H1 (cell line): ENCODE results near the gene PPP1CA. TPM values are rescaled to one million over a fixed set of nuclear protein-coding genes. Genes with fewer than 3 reads are reported as not detected.

Experiments
- CTCF ChIA-PET: fragments of 300-600 bp; sonication (Branson Sonifier 250); formaldehyde crosslinking; loops from one replicate; lab custom pipeline; 2021; ENCODE audit not compliant: partially characterized antibody; lab: Charles Lee
- POLR2A ChIA-PET: fragments of 300-600 bp; sonication (Branson Sonifier 250); formaldehyde crosslinking; loops from one replicate; lab custom pipeline; 2021; ENCODE audit warnings: inconsistent platforms; ENCODE audit not compliant: partially characterized antibody; lab: Charles Lee
- DNase-seq, 2 experiments: peaks; one replicate each; pipeline versions ENCODE4 v3.0.0 to v3.0.0-alpha.2; 2010 to 2022; ENCODE audit warnings: low spot score in 2 of 2, low read depth in 1 of 2, mixed read lengths in 1 of 2
- FAIRE-seq: peaks from 2 replicates; lab custom pipeline; 2011; peaks lifted over from hg19 to GRCh38; lab: Jason Lieb, UNC
- H2AFZ ChIP-seq: 2 replicates; pipeline ENCODE4 v1.8.1; 2012; ENCODE audit warnings: low read length, inconsistent platforms
- H2AK5ac ChIP-seq: 2 replicates; pipeline ENCODE4 v1.6.1; 2013; ENCODE audit warnings: low read depth, low read length
- H2BK120ac ChIP-seq: replicated peaks from 2 replicates; pipeline ENCODE3; 2013; ENCODE audit warnings: low read depth, low read length, inconsistent platforms
- H2BK12ac ChIP-seq: 2 replicates; pipeline ENCODE4 v1.6.1; 2013; ENCODE audit warnings: low read depth, low read length
- H2BK15ac ChIP-seq: 2 replicates; pipeline ENCODE4 v1.6.1; 2013; ENCODE audit warnings: low read length
- H2BK20ac ChIP-seq: 2 replicates; pipeline ENCODE4 v1.6.1; 2013; ENCODE audit warnings: low read length
- H2BK5ac ChIP-seq: 2 replicates; pipeline ENCODE4 v1.6.1; 2013; ENCODE audit warnings: low read depth, low read length
- H3K14ac ChIP-seq: 2 replicates; pipeline ENCODE4 v1.6.1; 2013; ENCODE audit warnings: inconsistent platforms; ENCODE audit not compliant: insufficient read length
- H3K18ac ChIP-seq: 2 replicates; pipeline ENCODE4 v1.6.1; 2013; ENCODE audit warnings: low read length; ENCODE audit errors: extremely low read depth
- H3K23ac ChIP-seq: 2 replicates; pipeline ENCODE4 v1.6.1; 2013; ENCODE audit warnings: inconsistent platforms; ENCODE audit not compliant: insufficient read length
- H3K23me2 ChIP-seq: 2 replicates; pipeline ENCODE4 v1.6.1; 2013; ENCODE audit warnings: low read depth, low read length
- H3K27ac ChIP-seq: 2 replicates; pipeline ENCODE4 v1.6.1; 2011; ENCODE audit warnings: low read depth, low read length, inconsistent platforms
- H3K27me3 ChIP-seq, 4 experiments: replicated peaks in 1 of 4; 1 replicate in 1 of 4; 2 replicates in 3 of 4; pipeline versions ENCODE4 v1.6.1 to v1.8.1; 2011 to 2013; ENCODE audit warnings: low read length in 3 of 4, mild to moderate bottlenecking in 3 of 4, inconsistent platforms in 2 of 4, mixed read lengths in 2 of 4, moderate library complexity in 1 of 4; ENCODE audit not compliant: control insufficient read depth in 3 of 4, insufficient read depth in 3 of 4; ENCODE audit errors: extremely low read depth in 1 of 4
- H3K36me3 ChIP-seq, 4 experiments: 2 replicates each; pipeline versions ENCODE4 v1.6.1 to v1.8.1; 2011 to 2013; ENCODE audit warnings: mild to moderate bottlenecking in 4 of 4, low read length in 3 of 4, moderate library complexity in 2 of 4, control low read depth in 1 of 4, inconsistent platforms in 1 of 4; ENCODE audit not compliant: insufficient read depth in 4 of 4, control insufficient read depth in 2 of 4
- H3K4ac ChIP-seq: replicated peaks from 2 replicates; pipeline ENCODE3; 2013; ENCODE audit warnings: low read length, low read depth, mixed read lengths, inconsistent platforms; ENCODE audit not compliant: insufficient read length
- H3K4me1 ChIP-seq, 4 experiments: replicated peaks in 1 of 4; 1 replicate in 1 of 4; 2 replicates in 3 of 4; pipeline versions ENCODE4 v1.6.1 to v1.8.1; 2011 to 2013; ENCODE audit warnings: low read length in 3 of 4, inconsistent platforms in 2 of 4, mixed read lengths in 1 of 4; ENCODE audit not compliant: insufficient read depth in 4 of 4, control insufficient read depth in 3 of 4
- H3K4me2 ChIP-seq, 2 experiments: 2 replicates each; pipeline versions ENCODE4 v1.6.1 to v1.8.1; 2011 to 2013; ENCODE audit warnings: low read depth in 2 of 2, low read length in 2 of 2, control low read depth in 1 of 2, inconsistent platforms in 1 of 2, mild to moderate bottlenecking in 1 of 2; ENCODE audit not compliant: insufficient read depth in 1 of 2
- H3K4me3 ChIP-seq, 4 experiments: fragments of 200-600, 300-600 bp in 1 of 4; sonication (generic), shearing (Covaris generic), sonication (Bioruptor Twin) in 1 of 4; 2 replicates each; pipeline versions ENCODE4 v1.5.1 to v1.8.1; 2011 to 2016; ENCODE audit warnings: low read length in 4 of 4, low read depth in 3 of 4, control low read depth in 2 of 4, inconsistent platforms in 2 of 4, mild to moderate bottlenecking in 2 of 4, mixed read lengths in 1 of 4, moderate library complexity in 1 of 4; ENCODE audit not compliant: insufficient read depth in 2 of 4; ENCODE audit errors: extremely low read depth in 1 of 4
- H3K56ac ChIP-seq: replicated peaks from 2 replicates; pipeline ENCODE3; 2013; ENCODE audit warnings: low read depth, mild to moderate bottlenecking, mixed read lengths, low read length, inconsistent platforms; ENCODE audit not compliant: insufficient read length
- H3K79me1 ChIP-seq: 2 replicates; pipeline ENCODE4 v1.6.1; 2013; ENCODE audit warnings: low read depth, low read length, control low read depth
- H3K79me2 ChIP-seq, 2 experiments: 2 replicates each; pipeline versions ENCODE4 v1.6.1 to v1.8.1; 2012 to 2013; ENCODE audit warnings: low read length in 2 of 2, mild to moderate bottlenecking in 2 of 2, inconsistent platforms in 1 of 2; ENCODE audit not compliant: insufficient read depth in 2 of 2, control insufficient read depth in 1 of 2
- H3K9ac ChIP-seq, 4 experiments: replicated peaks in 1 of 4; 1 replicate in 1 of 4; 2 replicates in 3 of 4; pipeline versions ENCODE4 v1.6.1 to v1.8.1; 2011 to 2013; ENCODE audit warnings: low read depth in 3 of 4, low read length in 3 of 4, control low read depth in 2 of 4, mild to moderate bottlenecking in 2 of 4, moderate library complexity in 2 of 4, inconsistent platforms in 1 of 4; ENCODE audit errors: extremely low read depth in 1 of 4
- H3K9me3 ChIP-seq, 2 experiments: 2 replicates each; pipeline versions ENCODE4 v1.6.1 to v1.8.1; 2012 to 2013; ENCODE audit warnings: mild to moderate bottlenecking in 2 of 2, moderate library complexity in 2 of 2, control low read depth in 1 of 2, inconsistent platforms in 1 of 2, low read depth in 1 of 2, low read length in 1 of 2, mixed read lengths in 1 of 2; ENCODE audit not compliant: insufficient read depth in 2 of 2
- H4K20me1 ChIP-seq, 2 experiments: replicated peaks in 1 of 2; 2 replicates each; pipeline versions ENCODE3 to v1.8.1; 2011 to 2013; ENCODE audit warnings: inconsistent platforms in 2 of 2, low read length in 2 of 2, mild to moderate bottlenecking in 1 of 2; ENCODE audit not compliant: insufficient read depth in 2 of 2, control insufficient read depth in 1 of 2
- H4K5ac ChIP-seq: 2 replicates; pipeline ENCODE4 v1.6.1; 2013; ENCODE audit warnings: low read length, low read depth, mixed read lengths, inconsistent platforms; ENCODE audit not compliant: insufficient read length
- H4K8ac ChIP-seq: 2 replicates; pipeline ENCODE4 v1.8.0; 2013; ENCODE audit warnings: mild to moderate bottlenecking, moderate library complexity, low read length, inconsistent platforms; ENCODE audit not compliant: insufficient read depth; ENCODE audit errors: extremely low read depth
- H4K91ac ChIP-seq: replicated peaks from 2 replicates; pipeline ENCODE3; 2013; ENCODE audit warnings: low read length, mixed read lengths, inconsistent platforms; ENCODE audit not compliant: insufficient read length
- BACH1 ChIP-seq: IDR thresholded peaks from 2 replicates; pipeline ENCODE4 v1.6.1; 2012; ENCODE audit warnings: low read length, improper control_type of control experiment
- CEBPB ChIP-seq: IDR thresholded peaks from 2 replicates; pipeline ENCODE4 v1.6.1; 2012; ENCODE audit warnings: low read depth, low read length
- HDAC6 ChIP-seq: IDR thresholded peaks from one replicate; pipeline ENCODE4 v1.7.1; 2012; ENCODE audit warnings: low read depth, mild to moderate bottlenecking, inconsistent platforms, low read length, moderate library complexity
- RAD21 ChIP-seq, 2 experiments: IDR thresholded peaks in 1 of 2; conservative IDR thresholded peaks in 1 of 2; 2 replicates each; pipeline ENCODE4 v1.6.1; 2011; ENCODE audit warnings: low read depth in 2 of 2, low read length in 2 of 2, improper control_type of control experiment in 1 of 2, inconsistent platforms in 1 of 2, mild to moderate bottlenecking in 1 of 2, moderate library complexity in 1 of 2
- SAP30 ChIP-seq: fragments of 300-600 bp; sonication (generic); IDR thresholded peaks from 2 replicates; pipeline ENCODE4 v1.7.1; 2012; ENCODE audit warnings: low read length, moderate library complexity, mild to moderate bottlenecking, inconsistent platforms; ENCODE audit not compliant: insufficient read depth, insufficient replicate concordance
- SUZ12 ChIP-seq: fragments of 200-600 bp; sonication (generic); IDR thresholded peaks from 2 replicates; pipeline ENCODE4 v1.6.1; 2012; ENCODE audit warnings: mild to moderate bottlenecking, inconsistent platforms, low read length, moderate library complexity, mixed read lengths
- TCF12 ChIP-seq: IDR thresholded peaks from 2 replicates; pipeline ENCODE4 v1.6.1; 2011; ENCODE audit warnings: low read depth, mild to moderate bottlenecking, low read length
- WGBS, 2 experiments: shearing (Covaris generic) in 1 of 2; methylation state at CpG; one replicate each; pipeline versions ENCODE4 v1.1.6 to v1.1.7; 2013 to 2015; ENCODE audit warnings: low lambda C conversion rate in 2 of 2, mixed read lengths in 2 of 2, inconsistent platforms in 1 of 2, low coverage in 1 of 2, missing lambda C conversion rate in 1 of 2; ENCODE audit not compliant: insufficient replicate concordance in 2 of 2, insufficient coverage in 1 of 2, insufficient read length in 1 of 2; ENCODE audit errors: extremely low coverage in 1 of 2, missing lambda C conversion rate in 1 of 2; 5-methylcytosine and 5-hydroxymethylcytosine counted together
- polyA plus RNA-seq, 7 experiments: library from polyadenylated mRNA; depleted of rRNA in 3 of 7; stranded (reverse) in 5 of 7; unstranded in 2 of 7; fragments of >200 nt in 5 of 7; fragments of 200-250 nt in 2 of 7; gene quantifications; 1 replicate in 5 of 7; 2 replicates in 1 of 7; 4 replicates in 1 of 7; pipeline versions ENCODE4 v1.2.1 to v1.2.3, GENCODE V29; 2011 to 2013; ENCODE audit warnings: missing spikeins in 2 of 7, mixed read lengths in 2 of 7
- total RNA-seq: library from RNA; stranded (reverse); fragmentation: NEBNext Ultra II Directional; extraction: Animal tissue kit (Norgen Biotek cat#: 25700); gene quantifications from 2 replicates; pipeline ENCODE4 v1.2.1, GENCODE V29; 2021
- TF ChIP-seq, protein P1 (sequence below): IDR thresholded peaks from 2 replicates; pipeline ENCODE4 v1.6.1; 2011; ENCODE audit warnings: low read length, improper control_type of control experiment

Gene PPP1CA
- total and polyA plus RNA-seq, 2 of the 8 experiments (the other 6 are each of a cell fraction or from before 2014, with no cell fraction given), result 198 to 359 TPM

DNA sequence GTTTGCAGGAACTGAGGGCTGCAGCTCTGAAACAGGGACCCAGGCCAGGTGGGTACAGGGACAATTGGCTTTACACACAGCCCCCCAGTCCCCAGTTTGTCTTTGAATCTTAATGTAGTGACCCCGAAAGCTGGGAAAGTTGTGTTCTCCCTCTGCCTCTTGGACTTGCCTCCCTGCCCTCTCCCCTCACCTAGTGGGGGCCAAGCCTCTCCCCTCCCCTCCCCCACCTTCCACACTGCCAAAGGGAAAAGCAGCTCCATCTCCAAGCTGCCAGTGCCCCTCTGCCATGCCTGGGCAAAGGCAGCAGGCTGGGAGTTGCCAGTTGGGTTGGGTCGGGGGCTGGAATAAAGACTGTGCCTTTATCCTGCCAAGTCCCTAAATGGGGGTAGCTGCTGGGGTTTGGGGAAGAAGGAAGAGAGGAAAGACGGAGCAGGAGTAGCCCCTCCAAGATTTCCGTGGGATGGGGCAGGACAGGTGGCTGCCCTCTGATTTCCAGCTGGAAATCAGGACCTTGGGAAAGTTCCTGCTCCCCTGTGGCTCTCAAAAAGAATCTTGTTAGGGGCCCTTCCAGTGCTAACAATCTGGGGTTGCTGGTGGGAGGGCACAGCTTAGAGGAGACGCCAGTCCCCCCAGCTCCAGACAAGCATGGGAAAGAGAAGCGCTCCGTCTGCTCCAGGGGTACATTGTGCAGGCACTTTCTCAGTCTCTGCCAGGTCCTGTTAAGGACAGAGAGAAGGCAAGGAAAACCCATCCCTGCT lies 25.4 kb downstream of the PPP1CA start:
- Histone ChIP-seq H3K4ac (no peak overlapping the region), H3K79me2 (no peaks in the 10 kb centered on the region), H2AFZ (0 out of 2 replicates have a peak overlapping the region, but pooled peaks have one; percentile 34), H3K23ac (no peak overlapping the region), H3K56ac (no peak overlapping the region), H2BK12ac (peak overlapping the region; percentile 96; the same call in 1 of the 2 replicates), H3K23me2 (peaks cover 25% of the 10 kb centered on the region; the same call in 1 of the 2 replicates), H3K9ac (no peak overlapping the region), H3K4me1 (peaks cover 0 to 39% (median 32%) of the 10 kb centered on the region in 4 experiments; a peak in 6 of 7 replicates), H3K4me2 (peak overlapping the region; percentile 87 to 96), H3K9me3 (no peaks in the 10 kb centered on the region), H3K18ac (peak overlapping the region; percentile 76), H2BK120ac (no peak overlapping the region), H3K14ac (no peak overlapping the region), H3K36me3 (no peaks in the 10 kb centered on the region), H3K27me3 (peaks cover 7 to 49% (median 43%) of the 10 kb centered on the region in 4 experiments), H4K20me1 (peaks cover 0 to 2% of the 10 kb centered on the region in 2 experiments), H3K79me1 (no peaks in the 10 kb centered on the region), H4K5ac (no peak overlapping the region), H2BK15ac (peak overlapping the region; percentile 92; the same call in 1 of the 2 replicates), H2BK5ac (peak overlapping the region; percentile 6; the same call in 1 of the 2 replicates), H4K91ac (peak overlapping the region; percentile 31), H2AK5ac (no peak overlapping the region), H3K4me3 (peak overlapping the region; percentile 1 to 55 (median 19); a peak in 5 of 8 replicates), H2BK20ac (no peak overlapping the region), H3K27ac (no peak overlapping the region), H4K8ac (no peak overlapping the region)
- FAIRE-seq (no peak), DNase-seq (no peak)
- TF ChIP-seq BACH1, result no peak
- peak; percentile 53; the same call in 1 of the 2 replicates for TF ChIP-seq SUZ12
- TF ChIP-seq, protein P1, sequence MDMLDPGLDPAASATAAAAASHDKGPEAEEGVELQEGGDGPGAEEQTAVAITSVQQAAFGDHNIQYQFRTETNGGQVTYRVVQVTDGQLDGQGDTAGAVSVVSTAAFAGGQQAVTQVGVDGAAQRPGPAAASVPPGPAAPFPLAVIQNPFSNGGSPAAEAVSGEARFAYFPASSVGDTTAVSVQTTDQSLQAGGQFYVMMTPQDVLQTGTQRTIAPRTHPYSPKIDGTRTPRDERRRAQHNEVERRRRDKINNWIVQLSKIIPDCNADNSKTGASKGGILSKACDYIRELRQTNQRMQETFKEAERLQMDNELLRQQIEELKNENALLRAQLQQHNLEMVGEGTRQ, result no peak
- TF ChIP-seq RAD21 (IDR thresholded peaks at IDR 0.05 in 1 of 2, conservative IDR thresholded peaks at IDR 0.05 in 1 of 2; ENCODE audit: low read depth in 2 of 2, low read length in 2 of 2), result no peak
- no peak for TF ChIP-seq HDAC6
- no peak for TF ChIP-seq TCF12
- no peak for TF ChIP-seq CEBPB
- TF ChIP-seq SAP30, result no peak
- ChIA-PET CTCF (interaction anchor here (0.6 to 34.8 kb wide), 12 partner anchors 12 to 321 kb away, joined by 3 to 1305 read pairs (median 4); partner anchors contain the start of genes POLD4 and RAD9A), POLR2A (interaction anchor here (0.9 to 3.1 kb wide), 12 partner anchors 9 to 106 kb away, joined by 3 to 8 read pairs (median 3); partner anchors contain the start of genes POLD4 and PPP1CA)
- 29% methylated on average over 7 of the region's 7 CpGs; no CpG with 5 or more reads in 1 of the 2 experiments for WGBS, 2 experiments
